NOMO-1 (cell line): ENCODE measurements around the gene KCNJ9.

Experiments used
- DNase-seq, 2 experiments: peaks; one replicate each; lab custom pipeline; 2025; ENCODE audit not compliant: unreplicated experiment in 2 of 2; lab: John Stamatoyannopoulos, UW

Gene KCNJ9

GRCh38 chr1:160139840-160140239, 58.5 kb downstream of the KCNJ9 start:
- no peak for DNase-seq
